NCI-H524 treated with DMSO at 0.1 percent for 48 hours (cell line): Measurements from ENCODE around the gene HLA-A.
A peak's percentile ranks its signal among the peaks of the same experiment; 100 is the strongest.
"Not testable (repeated sequence)": the region's sequence is repeated elsewhere in the genome, so short reads cannot be mapped to it uniquely, and the experiment has no call there.

Experiments used
- DNase-seq: peaks from one replicate; lab custom pipeline; 2025; lab: John Stamatoyannopoulos, UW

The HLA-A gene

GRCh38 chr6:29942275-29943052 lies at the start of gene HLA-A:
Gene HLA-A (plus strand): TSS chr6:29942532. CDS start chr6:29942554, 22 bp downstream.
- DNase-seq = peak; percentile 24

DNA sequence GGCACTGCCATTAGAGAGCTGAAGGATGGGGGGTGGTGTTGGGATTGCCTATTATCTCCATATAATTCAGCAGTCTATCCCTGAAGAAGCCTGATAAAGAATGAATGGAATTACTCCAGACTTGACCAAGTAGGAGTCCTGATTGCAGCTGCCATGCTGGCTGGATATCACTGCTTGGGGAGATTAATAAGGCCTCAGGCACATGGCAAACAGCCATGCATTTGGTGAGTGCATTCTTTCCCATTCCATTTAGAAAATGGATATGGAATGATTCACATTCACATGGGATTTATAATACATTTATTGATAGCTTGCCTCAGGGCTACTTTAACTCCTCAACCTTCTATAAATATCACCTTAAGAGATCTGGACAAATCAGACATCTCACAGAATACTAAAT lies 49.6 kb upstream of the HLA-A start:
- no peak for DNase-seq

DNA sequence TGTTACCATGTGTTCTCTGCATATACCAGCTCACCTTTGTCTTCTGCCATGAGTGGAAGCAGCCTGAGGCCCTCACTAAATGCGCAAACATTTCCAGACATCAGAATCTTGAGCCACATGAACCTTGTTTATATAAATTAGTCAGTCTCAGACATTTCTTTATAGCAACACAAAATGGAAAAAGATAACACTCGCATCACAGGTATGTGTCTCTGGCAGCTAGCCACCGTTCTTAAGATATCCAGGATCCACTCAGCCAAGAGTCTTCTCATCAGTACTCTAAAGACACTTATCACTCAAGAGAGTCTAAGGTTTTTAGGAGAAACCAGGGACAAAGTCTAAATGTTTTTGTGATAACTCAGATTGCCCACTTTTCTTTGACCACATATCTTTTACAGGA lies 43.1 kb upstream of the HLA-A start:
- DNase-seq = no peak

DNA sequence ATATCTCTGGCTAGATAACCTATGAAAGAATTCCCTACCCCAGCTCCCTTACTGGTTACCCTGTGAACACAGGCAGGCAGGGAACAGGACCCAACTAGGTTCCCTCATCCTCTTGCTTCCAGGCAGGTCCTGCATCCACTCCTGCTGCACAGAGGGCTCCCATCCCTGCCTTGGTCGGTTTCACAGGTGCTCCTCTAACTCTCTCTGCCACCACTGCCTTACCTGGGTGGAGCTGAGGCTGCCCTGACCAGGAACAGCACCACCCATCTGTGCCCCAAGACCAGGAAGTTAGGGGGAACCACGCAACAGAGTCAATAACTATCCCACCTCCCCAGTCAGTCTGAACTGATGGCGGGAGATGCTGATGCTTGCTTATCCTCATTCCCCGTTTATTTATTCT lies 37.0 kb upstream of the HLA-A start:
- DNase-seq = no peak

DNA sequence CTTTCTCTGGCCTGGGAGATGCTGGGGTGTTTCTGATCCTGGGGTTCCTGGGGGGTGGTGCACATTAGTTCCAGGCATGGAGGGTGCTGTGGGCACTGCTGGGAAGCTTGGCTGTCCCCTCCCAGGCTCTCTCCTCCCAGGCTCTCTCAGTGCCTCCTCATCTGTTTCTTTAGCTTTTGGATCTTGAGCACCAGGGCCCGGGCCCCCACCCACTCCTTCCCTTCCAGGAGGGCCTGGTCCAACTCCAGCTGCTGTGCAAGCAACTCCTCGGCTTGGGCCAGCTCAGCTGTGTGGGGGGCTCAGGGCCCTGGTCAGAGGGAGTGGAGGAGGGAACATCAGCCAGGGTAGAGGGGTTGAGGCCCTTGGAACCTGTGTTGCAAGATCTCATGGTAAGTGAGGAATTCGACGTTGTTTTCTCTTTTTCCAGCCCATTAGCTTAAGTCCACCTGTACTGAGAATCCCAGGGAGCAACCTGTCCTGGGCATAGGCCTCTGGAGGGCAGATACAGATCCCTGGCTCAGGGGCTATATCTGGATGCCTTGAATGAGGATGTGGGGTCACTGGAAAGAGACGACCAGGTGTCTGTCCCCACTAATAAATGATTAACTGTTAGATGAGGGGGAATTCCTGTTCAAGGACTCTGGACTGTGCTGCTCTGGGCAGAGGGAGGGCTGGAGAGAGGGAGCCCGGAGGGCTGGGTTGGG lies 34.5 kb upstream of the HLA-A start:
- DNase-seq = no peak

DNA sequence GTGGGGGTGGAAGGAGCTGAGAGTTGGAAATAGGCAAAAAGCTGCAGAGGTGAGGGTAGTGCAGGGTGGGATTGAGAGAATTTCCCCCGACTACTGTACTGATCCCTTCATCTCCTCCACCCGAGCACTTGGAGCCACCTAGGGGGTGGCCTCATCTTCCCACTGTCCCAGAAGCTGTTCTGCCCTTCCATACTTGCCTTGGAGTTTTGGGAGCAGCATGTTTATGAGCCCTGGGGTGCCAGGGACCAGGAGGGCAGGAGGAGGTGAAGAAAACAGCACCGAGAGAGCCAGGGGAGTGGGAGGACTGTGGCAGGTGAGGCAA lies 34.0 kb upstream of the HLA-A start:
- no peak for DNase-seq

- DNase-seq = no peak
Observed at GRCh38 chr6:29908710-29909109, 33.6 kb upstream of the HLA-A start.

- DNase-seq = no peak
Observed at GRCh38 chr6:29909985-29910384, 32.3 kb upstream of the HLA-A start.

- no peak for DNase-seq
Observed at GRCh38 chr6:29912840-29913239, 29.5 kb upstream of the HLA-A start.

DNA sequence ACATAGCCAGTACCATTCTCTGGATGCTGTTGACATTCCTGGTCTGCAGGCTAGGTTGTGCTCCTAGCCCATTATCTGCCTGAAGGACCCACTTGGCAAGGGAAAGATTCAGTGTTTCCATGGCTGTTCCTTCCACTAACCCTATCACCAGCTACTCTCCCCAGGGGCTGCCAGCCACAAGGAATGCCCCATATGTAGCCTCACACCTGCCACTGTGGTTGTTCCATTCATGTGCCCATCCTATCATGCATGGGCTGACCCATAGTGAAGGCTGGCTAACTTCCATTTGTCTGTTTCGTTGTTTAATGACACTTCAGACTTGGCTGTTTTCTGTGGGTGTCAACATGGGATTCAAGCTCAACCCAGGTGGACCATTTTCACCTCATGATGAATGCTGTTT lies 25.6 kb upstream of the HLA-A start:
- no peak for DNase-seq

GRCh38 chr6:29917857-29918256 lies 24.5 kb upstream of the HLA-A start:
- no peak for DNase-seq

DNA sequence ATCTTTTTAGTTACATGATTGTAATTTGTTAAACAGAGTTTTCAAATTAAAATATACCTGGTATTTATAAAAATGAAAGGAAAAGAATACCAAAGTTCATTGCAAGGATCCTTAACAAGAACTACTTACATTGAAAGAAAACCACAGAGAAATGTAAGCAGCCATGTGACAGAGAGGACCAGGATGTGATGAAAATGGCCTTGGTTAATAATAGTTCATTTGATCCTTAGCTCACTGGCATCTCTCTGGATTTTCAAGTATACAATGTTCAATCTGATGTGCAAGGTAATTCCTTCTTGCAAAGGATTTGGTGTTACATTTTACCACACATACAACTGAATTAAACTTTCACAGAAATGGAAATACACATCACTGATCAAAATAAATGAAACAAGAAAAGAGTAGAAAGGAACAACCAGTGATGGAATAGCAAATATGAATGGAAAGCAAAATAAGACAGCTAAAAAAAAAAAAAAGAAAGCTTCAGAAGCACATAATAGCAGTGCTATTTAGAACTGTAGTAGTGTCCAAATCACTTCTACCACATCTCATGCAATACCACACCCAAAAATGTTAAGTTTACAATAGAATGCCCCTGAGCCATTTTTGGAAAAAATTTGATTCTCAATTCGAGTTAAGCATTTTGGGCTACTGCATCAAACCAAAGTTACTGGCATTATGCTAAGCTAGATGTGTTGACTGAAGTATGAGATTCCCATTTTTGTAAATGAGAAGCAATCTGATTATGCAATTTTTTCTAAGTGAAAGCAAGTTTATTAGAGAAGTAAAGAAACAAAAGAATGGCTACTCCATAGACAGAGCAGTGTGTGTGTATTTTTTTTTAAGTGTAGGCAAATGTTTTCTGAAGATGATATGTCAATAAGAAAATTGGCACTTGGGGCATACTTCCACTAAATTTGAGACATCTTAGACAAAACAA lies 22.6 kb upstream of the HLA-A start:
- no peak for DNase-seq

DNA sequence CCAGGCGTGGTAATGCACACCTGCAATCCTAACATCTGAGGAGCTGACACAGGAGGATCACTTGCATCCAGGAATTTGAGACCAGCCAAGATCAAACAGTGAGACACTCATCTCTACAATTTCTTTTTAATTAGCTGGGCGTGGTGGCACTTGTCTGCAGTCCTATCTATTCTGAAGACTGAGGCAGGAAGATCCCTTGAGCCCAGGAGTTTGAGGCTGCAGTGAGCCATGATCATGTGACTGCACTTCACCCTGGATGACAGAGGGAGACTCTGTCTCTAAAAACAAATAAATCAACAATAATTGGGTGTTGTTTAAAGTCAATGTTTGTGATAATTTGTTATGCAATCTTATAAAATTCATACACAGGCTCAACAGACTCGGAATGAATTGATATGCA lies 18.0 kb upstream of the HLA-A start:
- no peak for DNase-seq

GRCh38 chr6:29924731-29925130 lies 17.6 kb upstream of the HLA-A start:
- no peak for DNase-seq

- DNase-seq = no peak
Observed at GRCh38 chr6:29925321-29925720, 17.0 kb upstream of the HLA-A start.

DNA sequence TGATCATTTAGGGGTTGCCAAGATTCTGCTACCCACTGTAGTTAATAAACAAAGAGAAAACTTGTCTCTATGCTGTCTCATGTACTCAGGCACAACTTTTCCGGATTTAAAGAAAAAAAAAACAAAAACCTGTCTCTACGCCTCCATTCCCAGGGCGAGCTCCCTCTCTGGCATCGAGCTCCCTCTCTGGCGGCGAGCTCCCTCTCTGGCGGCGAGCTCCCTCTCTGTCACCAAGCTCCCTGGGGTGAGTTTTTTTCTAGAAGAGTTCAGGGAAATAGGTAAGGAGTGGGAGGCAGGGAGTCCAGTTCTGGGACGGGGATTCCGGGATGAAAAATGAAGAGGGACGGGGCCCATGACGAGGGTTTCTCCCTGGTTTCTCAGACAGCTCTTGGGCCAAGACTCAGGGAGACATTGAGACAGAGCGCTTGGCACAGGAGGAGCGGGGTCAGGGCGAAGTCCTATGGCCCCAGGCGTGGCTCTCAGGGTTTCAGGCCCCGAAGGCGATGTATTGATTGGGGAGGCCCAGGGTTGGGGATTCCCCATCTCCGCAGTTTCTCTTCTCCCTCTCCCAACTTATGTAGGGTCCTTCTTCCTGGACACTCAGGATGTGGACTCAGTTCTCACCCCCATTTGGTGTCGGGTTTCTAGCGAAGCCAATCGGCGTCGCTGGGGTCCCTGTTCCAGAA lies 16.5 kb upstream of the HLA-A start:
- DNase-seq = no peak

GRCh38 chr6:29926413-29927274 lies 15.7 kb upstream of the HLA-A start:
- DNase-seq = no peak

DNA sequence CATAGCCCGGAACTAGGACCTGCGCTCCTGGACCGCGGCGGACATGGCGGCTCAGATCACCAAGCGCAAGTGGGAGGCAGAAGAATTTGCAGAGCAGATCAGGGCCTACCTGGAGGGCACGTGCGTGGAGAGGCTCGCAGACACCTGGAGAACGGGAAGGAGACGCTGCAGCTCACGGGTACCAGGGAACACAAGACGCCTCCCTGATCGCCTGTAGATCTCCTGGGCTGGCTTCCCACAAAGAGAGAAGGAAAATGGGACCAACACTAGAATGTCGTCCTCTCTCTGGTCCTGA lies 15.1 kb upstream of the HLA-A start:
- DNase-seq = no peak

- no peak for DNase-seq
Observed at GRCh38 chr6:29927841-29928388, 14.4 kb upstream of the HLA-A start.

DNA sequence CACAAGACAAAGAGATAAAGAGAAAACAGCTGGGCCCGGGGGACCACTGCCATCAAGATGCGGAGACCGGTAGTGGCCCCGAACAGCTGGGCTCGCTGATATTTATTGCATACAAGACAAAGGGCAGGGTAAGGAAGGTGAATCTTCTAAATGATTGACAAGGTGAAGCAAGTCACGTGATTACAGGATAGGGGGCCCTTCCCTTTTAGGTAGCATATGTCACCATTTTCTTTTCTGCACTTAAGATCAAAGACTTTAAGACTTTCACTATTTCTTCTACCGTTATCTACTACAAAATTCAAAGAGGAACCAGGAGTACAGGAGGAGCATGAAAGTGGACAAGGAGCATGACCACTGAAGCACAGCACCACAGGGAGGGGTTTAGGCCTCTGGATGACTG lies 12.3 kb upstream of the HLA-A start:
- not testable (repeated sequence) for DNase-seq

GRCh38 chr6:29933955-29934354 lies 8.4 kb upstream of the HLA-A start:
- no peak for DNase-seq
